HG03565 (cell line): Measurements from ENCODE around the gene BACE1-AS.
"Not testable (repeated sequence)": the region's sequence is repeated elsewhere in the genome, so short reads cannot be mapped to it uniquely, and the experiment has no call there.

Experiments used
- ATAC-seq: cut with Tn5 transposase; IDR thresholded peaks from one replicate; pipeline ENCODE4 v1.9.1; 2021; ENCODE audit warnings: mild to moderate bottlenecking, moderate library complexity; ENCODE audit not compliant: unreplicated experiment

BACE1-AS gene

DNA sequence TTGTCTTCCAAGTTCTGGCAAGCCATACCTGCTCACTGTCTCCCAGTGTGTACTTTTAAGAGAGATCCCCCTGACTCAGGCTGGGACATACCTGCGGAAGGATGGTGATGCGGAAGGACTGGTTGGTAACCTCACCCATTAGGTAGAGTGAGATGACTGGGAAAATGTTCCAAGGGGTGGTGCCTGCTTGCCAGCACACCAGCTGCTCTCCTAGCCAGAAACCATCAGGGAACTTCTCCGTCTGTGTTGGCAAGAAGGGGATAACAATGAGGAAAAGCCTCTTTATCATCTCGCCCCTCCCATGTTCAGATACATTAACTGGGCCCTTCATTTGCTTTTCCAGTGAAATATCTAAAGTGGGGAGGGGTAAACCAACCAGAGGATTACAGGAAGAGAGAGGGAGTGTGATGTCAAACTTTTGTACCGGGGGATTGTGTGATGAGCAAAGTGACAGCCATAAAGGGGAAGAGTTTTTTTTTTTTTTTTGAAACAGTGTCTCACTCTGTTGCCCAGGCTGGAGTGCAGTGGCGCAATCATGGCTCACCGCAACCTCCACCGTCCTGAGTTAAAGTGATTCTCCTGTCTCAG lies at the start of gene BACE1-AS:
BACE1-AS (plus strand) TSS at position 538 of the 588 bp plus-strand sequence.
- ATAC-seq, result no peak

DNA sequence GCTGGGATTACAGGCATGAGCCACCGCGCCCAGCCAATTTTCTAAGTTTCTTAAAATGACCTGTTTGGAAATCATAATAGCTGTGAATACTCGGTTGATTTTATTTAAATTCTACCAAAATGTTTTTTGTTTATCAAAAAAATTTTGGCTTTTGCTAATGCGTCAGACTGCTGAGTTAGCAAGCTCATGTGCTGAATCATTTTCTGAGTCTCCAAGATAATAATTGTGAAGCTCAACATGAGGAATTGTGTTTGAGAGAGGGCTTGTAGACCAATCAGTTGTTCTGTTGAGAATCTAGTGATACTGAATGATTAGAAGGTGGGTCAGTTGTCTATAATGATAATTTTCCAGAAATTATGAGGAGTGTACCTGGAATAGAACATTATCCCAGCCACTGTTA lies 42.8 kb upstream of the BACE1-AS start:
- no peak for ATAC-seq

DNA sequence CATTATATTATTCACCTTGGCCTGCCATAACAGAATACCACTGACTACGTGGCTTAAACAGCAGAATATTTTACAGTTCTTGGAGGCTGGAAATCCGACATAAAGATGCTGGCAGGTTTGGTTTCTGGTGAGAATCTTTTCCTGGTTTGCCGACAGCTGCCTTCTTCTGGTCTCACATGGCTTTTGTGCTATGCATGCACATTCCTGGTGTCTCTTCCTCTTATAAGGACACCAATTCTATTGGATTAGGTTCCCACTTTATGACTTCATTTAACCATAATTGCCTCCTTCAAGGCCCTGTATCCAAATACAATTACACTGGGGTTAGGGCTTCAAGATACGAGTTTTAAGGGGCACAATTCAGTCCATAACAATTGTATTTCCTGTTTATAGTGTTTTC lies 41.6 kb upstream of the BACE1-AS start:
- ATAC-seq, result no peak

DNA sequence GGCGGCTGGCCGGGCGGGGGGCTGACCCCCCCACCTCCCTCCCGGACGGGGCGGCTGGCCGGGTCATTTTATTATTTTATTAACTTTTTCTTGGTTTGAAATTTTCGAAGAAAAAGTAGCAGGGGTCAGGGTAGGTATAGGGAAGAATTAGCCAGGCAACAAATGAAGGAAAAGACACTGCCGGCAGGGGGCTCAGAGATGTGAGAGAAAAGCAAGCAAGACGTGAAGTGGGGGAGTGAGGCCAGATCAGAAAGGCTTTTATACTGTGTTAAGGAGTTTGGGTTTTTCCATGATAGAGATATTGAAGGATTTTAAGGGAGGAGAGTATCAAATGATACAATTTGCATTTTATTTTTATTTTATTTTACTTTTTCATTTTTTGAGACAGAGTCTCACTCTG lies 39.6 kb upstream of the BACE1-AS start:
- no peak for ATAC-seq

GRCh38 chr11:117255966-117256365 lies 35.2 kb upstream of the BACE1-AS start:
- no peak for ATAC-seq

GRCh38 chr11:117256573-117256972 lies 34.6 kb upstream of the BACE1-AS start:
- no peak for ATAC-seq

GRCh38 chr11:117258576-117258975 lies 32.6 kb upstream of the BACE1-AS start:
- no peak for ATAC-seq

- ATAC-seq, result no peak
Observed at GRCh38 chr11:117259417-117259816, 31.7 kb upstream of the BACE1-AS start.

- not testable (repeated sequence) for ATAC-seq
Observed at GRCh38 chr11:117264624-117265323, 26.4 kb upstream of the BACE1-AS start.

DNA sequence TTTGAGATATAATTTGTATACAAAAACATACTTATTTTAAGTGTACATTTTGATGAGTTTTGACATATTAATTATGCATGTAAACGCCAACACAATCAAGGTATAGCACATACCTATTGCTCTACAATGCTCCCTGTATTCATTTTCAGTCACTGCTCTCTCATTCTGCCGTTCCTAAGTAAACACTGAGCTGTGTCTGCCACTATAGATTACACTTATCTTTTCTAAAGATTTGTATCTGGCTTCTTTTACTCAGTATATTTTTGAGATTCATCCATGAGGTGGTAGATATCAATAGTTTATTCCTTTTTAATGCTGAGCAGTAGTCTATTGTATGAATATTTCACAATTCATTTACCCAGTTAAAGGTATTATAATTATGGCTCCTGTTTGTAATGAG lies 25.4 kb upstream of the BACE1-AS start:
- no peak for ATAC-seq

- no peak for ATAC-seq
Observed at GRCh38 chr11:117269856-117270255, 21.3 kb upstream of the BACE1-AS start.

DNA sequence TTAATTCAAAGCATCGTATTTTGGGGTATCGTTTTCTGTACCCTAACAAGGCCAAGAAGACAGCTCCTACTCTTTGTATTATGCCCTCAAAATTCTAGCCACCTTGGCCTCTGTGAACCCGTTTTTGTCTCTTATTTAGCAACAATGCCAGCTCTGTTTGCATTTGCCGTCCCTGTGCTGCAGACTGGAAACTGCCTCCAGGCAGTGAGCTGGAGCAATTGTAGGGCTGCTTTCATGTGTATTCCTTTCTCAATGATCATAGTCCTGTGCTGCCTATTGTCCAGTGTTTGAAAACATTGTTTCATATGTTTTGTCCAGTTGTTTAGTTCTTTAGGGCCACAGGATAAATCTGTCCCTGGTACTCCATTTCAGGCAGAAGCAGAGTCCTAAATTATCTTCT lies 19.9 kb upstream of the BACE1-AS start:
- ATAC-seq, result no peak

GRCh38 chr11:117272175-117272574 lies 19.0 kb upstream of the BACE1-AS start:
- ATAC-seq, result not testable (repeated sequence)

- ATAC-seq, result no peak
Observed at GRCh38 chr11:117273550-117274289, 17.4 kb upstream of the BACE1-AS start.

DNA sequence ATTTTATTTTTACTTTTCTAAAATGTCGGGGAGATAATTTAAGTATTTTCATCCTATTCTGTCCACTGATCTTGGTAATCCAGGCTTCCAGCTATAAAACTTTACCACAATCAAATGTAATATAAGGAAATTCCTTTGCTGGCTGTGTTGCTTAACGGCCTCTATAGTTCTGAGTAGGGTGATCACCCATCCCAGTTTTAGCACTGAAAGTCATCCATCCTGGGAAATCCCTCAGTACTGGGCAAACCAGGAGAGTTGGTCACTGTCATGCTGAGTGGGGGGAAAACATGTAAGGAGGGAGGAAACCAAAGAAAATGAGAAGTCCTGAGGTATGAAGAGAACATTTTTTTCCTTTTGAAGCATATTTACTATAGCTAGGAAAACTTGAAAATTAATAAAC lies 12.8 kb upstream of the BACE1-AS start:
- no peak for ATAC-seq

DNA sequence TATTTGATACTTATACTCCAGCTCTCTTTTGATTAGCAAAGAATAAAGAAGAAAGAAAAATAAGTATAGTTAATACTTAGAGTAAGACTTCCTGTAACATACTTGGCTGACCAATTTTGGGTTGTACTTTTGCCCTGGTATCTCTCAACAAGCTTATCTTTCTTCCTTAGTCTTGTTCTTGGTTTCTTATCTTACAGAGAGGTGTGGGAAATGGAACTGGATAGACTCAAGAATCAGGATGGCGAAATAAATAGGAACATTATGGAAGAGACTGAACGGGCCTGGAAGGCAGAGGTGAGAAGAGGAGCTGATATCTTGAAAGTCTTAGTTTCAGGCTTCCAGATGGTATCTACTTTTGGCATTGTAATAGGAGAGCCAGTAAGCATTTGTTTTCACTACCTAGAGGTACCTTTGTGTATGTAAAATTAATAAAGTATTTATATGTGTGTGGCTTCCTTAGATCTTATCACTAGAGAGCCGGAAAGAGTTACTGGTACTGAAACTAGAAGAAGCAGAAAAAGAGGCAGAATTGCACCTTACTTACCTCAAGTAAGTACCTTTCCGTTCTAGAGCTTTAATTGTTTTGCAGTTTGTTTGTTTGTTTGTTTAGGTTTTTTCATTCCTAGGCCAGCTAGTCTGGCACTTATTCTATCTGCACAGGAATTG lies 11.3 kb upstream of the BACE1-AS start:
- ATAC-seq, result no peak

DNA sequence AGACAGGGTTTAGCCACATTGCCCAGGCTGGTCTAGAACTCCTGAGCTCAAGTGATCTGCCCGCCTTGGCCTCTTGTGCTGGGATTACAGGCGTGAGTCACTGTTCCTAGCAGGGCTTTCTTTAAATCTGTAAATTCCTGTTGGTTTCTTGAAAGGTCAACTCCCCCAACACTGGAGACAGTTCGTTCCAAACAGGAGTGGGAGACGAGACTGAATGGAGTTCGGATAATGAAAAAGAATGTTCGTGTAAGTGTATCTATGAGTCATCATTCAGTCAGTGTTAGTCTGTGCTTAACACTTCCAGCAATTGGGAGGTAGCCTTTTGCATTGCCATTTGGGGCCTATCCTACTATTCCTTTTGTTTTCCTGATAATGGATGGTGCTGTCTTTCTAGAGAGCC lies 10.0 kb upstream of the BACE1-AS start:
- no peak for ATAC-seq

DNA sequence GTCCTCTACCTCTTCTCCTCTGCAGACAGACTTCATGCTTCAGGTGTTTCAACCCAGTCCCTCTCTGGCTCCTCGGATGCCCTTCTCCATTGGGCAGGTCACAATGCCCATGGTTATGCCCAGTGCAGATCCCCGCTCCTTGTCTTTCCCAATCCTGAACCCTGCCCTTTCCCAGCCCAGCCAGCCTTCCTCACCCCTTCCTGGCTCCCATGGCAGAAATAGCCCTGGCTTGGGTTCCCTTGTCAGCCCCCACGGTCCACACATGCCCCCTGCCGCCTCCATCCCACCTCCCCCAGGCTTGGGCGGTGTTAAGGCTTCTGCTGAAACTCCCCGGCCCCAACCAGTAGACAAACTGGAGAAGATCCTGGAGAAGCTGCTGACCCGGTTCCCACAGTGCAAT lies 9.3 kb upstream of the BACE1-AS start:
- no peak for ATAC-seq

- ATAC-seq, result no peak
Observed at GRCh38 chr11:117282956-117283355, 8.2 kb upstream of the BACE1-AS start.

DNA sequence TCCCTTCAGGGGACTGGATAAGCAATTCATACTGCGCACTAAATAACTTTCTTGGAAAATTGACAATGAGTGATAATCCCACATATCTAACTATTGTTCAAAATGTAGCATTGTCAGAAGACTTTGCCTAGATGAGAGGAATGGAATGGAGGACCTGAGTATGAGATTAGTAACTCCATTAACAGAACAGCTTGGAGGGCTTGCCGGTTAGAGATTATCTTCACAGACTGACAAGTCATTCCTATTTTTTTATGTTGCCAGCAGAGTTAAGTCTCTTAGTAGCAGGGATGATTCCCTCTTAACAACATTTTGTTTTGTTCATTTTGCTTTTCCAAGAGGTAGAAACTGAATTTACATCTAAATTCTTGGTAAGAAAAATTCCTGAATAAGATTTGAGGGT lies 7.1 kb upstream of the BACE1-AS start:
- ATAC-seq, result no peak

- no peak for ATAC-seq
Observed at GRCh38 chr11:117286588-117286987, 4.6 kb upstream of the BACE1-AS start.

DNA sequence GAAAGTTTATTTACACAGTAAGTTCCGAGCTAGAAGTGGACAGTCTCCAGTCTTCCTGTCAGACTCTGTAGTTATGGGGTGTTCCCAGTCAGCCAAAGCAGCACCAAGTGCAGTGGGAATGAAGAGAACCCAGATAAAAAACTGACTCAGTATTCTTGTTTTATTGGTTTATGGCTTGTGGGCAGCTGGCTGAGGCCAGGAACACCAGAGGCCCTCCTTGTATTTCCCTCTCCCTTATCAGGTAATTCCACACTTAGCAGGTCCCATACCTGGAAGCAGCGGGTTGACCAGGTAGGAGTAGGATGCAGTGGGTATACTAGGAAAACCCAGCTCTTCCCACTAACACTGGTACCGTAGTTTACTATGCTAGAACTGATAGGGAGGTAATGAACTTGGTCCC lies 3.5 kb upstream of the BACE1-AS start:
- no peak for ATAC-seq
